Neural cell (in vitro differentiated cells): ENCODE results near the gene SNX32. TPM values are rescaled to one million over a fixed set of nuclear protein-coding genes. Genes with fewer than 3 reads are reported as not detected.

Source experiments
- H2AFZ ChIP-seq: fragments of 200-600, 300-800 bp; sonication (generic), shearing (Covaris generic); 2 replicates; pipeline ENCODE4 v1.6.0; 2014; ENCODE audit warnings: low read depth, mild to moderate bottlenecking, antibody characterized with exemption, low read length, moderate library complexity
- H3F3A ChIP-seq: fragments of 200-600 bp; shearing (Covaris generic); 2 replicates; pipeline ENCODE4 v1.6.1; 2016; ENCODE audit warnings: mild to moderate bottlenecking, moderate library complexity, mixed read lengths, antibody characterized with exemption, low read length; ENCODE audit not compliant: insufficient read depth, poor library complexity, severe bottlenecking
- H3K27ac ChIP-seq: fragments of 200-600, 300-800 bp; sonication (generic), shearing (Covaris generic); 2 replicates; pipeline ENCODE4 v1.5.1; 2014; ENCODE audit warnings: mild to moderate bottlenecking, low read length, moderate library complexity
- H3K27me3 ChIP-seq: fragments of 300-800, 200-600 bp; sonication (generic), shearing (Covaris generic); 2 replicates; pipeline ENCODE4 v1.6.0; 2014; ENCODE audit warnings: mild to moderate bottlenecking, low read depth, low read length, moderate library complexity; ENCODE audit not compliant: insufficient read depth
- H3K36me3 ChIP-seq: fragments of 300-800, 200-600 bp; sonication (generic), shearing (Covaris generic); 2 replicates; pipeline ENCODE4 v1.5.1; 2014; ENCODE audit warnings: mild to moderate bottlenecking, antibody characterized with exemption, low read length, moderate library complexity; ENCODE audit not compliant: insufficient read depth
- H3K4me2 ChIP-seq: fragments of 300-800, 200-600 bp; sonication (generic), shearing (Covaris generic); 2 replicates; pipeline ENCODE4 v1.6.0; 2014; ENCODE audit warnings: mild to moderate bottlenecking, low read length
- H3K4me3 ChIP-seq: fragments of 300-800, 200-600 bp; sonication (generic), shearing (Covaris generic); 2 replicates; pipeline ENCODE4 v1.5.1; 2014; ENCODE audit warnings: mild to moderate bottlenecking, low read length, moderate library complexity
- H3K79me2 ChIP-seq: fragments of 200-600 bp; shearing (Covaris generic); replicated peaks from 2 replicates; pipeline ENCODE4 v1.6.0; 2014; ENCODE audit warnings: mild to moderate bottlenecking, low read length, moderate library complexity; ENCODE audit not compliant: insufficient read depth
- H3K9ac ChIP-seq: fragments of 300-800, 200-600 bp; sonication (generic), shearing (Covaris generic); 2 replicates; pipeline ENCODE4 v1.6.1; 2016; ENCODE audit warnings: mild to moderate bottlenecking, low read length, mixed read lengths
- H3K9me2 ChIP-seq: fragments of 200-600 bp; shearing (Covaris generic); 2 replicates; pipeline ENCODE4 v1.6.1; 2016; ENCODE audit warnings: mild to moderate bottlenecking, low read length, mixed read lengths; ENCODE audit not compliant: insufficient read depth
- H3K9me3 ChIP-seq: fragments of 200-600, 300-800 bp; sonication (generic), shearing (Covaris generic); 2 replicates; pipeline ENCODE4 v1.6.1; 2016; ENCODE audit warnings: mild to moderate bottlenecking, mixed run types, low read length, moderate library complexity, mixed read lengths
- H4K20me1 ChIP-seq: fragments of 200-600 bp; shearing (Covaris generic); 2 replicates; pipeline ENCODE4 v1.6.1; 2016; ENCODE audit warnings: mild to moderate bottlenecking, mixed run types; ENCODE audit not compliant: insufficient read depth
- CTCF ChIP-seq: fragments of 450-650 bp; IDR thresholded peaks from 2 replicates; pipeline ENCODE4 v1.5.1; 2014; ENCODE audit warnings: antibody characterized with exemption, mild to moderate bottlenecking, moderate library complexity; ENCODE audit not compliant: poor library complexity, severe bottlenecking
- EP300 ChIP-seq: fragments of 450-650 bp; conservative IDR thresholded peaks from 2 replicates; pipeline ENCODE4 v1.6.1; 2014; ENCODE audit warnings: antibody characterized with exemption, mild to moderate bottlenecking, moderate library complexity; ENCODE audit not compliant: poor library complexity, severe bottlenecking
- EZH2 ChIP-seq: fragments of 200-600, 300-800 bp; shearing (Covaris generic), sonication (generic); IDR thresholded peaks from 2 replicates; pipeline ENCODE4 v1.6.1; 2014; ENCODE audit warnings: antibody characterized with exemption, low read length, borderline replicate concordance, mild to moderate bottlenecking; ENCODE audit not compliant: insufficient read depth, poor library complexity, severe bottlenecking
- MXI1 ChIP-seq: fragments of 450-650 bp; conservative IDR thresholded peaks from 2 replicates; pipeline ENCODE4 v1.6.1; 2014; ENCODE audit warnings: antibody characterized with exemption, mild to moderate bottlenecking; ENCODE audit not compliant: poor library complexity, severe bottlenecking
- POLR2AphosphoS5 ChIP-seq: IDR thresholded peaks from 2 replicates; pipeline ENCODE4 v1.6.1; 2012
- RAD21 ChIP-seq: fragments of 450-650 bp; conservative IDR thresholded peaks from 2 replicates; pipeline ENCODE4 v1.6.1; 2014; ENCODE audit warnings: antibody characterized with exemption, mild to moderate bottlenecking, moderate library complexity
- REST ChIP-seq: IDR thresholded peaks from 2 replicates; pipeline ENCODE4 v1.6.1; 2012; ENCODE audit warnings: borderline replicate concordance
- SMC3 ChIP-seq: fragments of 450-650 bp; conservative IDR thresholded peaks from 2 replicates; pipeline ENCODE4 v1.6.1; 2014; ENCODE audit warnings: antibody characterized with exemption, mild to moderate bottlenecking, moderate library complexity; ENCODE audit not compliant: poor library complexity
- TAF1 ChIP-seq: IDR thresholded peaks from 2 replicates; pipeline ENCODE4 v1.6.1; 2012; ENCODE audit warnings: low read depth
- polyA plus RNA-seq: library from polyadenylated mRNA; depleted of rRNA; stranded (reverse); fragments of >200 nt; gene quantifications from 2 replicates; pipeline ENCODE4 v1.2.3, GENCODE V29; 2014

SNX32 gene
- polyA plus RNA-seq, 1 donor from 2014 or later, result 16.0 TPM

DNA sequence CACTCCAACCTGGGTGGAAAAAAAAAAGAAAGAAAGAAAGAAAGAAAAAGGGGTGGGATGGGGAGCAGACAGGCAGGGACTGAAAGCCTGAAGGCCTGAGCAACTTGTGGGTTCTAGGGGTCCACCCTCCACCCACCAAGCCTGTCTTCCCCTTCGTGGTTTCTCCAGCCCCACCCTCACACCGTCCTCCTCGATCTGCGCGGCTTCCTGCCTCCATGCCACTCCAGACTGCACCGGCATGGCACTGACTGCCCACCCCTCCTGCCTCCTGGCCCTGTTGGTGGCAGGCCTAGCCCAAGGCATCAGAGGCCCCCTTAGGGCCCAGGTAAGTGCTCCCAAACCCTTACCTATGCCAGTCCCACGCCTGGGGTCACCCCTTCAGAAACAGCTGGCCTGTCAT lies 45.9 kb downstream of the SNX32 start, which contains the start of gene CTSW:
CTSW (plus strand) TSS at position 221 of the 400 bp plus-strand sequence; CDS start at position 239, 18 bp downstream.
- H3K9ac ChIP-seq, result no peak within 1 kb of the TSS
- H4K20me1 ChIP-seq, result no peaks in the 10 kb centered on the region
- no peak within 1 kb of the TSS for H3K4me2 ChIP-seq
- no peak within 1 kb of the TSS for H3K27ac ChIP-seq
- H3K9me3 ChIP-seq, result no peaks in the 10 kb centered on the region
- H3K79me2 ChIP-seq, result no peaks in the 10 kb centered on the region
- H2AFZ ChIP-seq, result no peak within 1 kb of the TSS
- TF ChIP-seq REST, result no peak
- TF ChIP-seq MXI1, result no peak
- TF ChIP-seq POLR2AphosphoS5, result no peak
- no peak for TF ChIP-seq SMC3
- TF ChIP-seq EZH2, result no peak
- no peak for TF ChIP-seq CTCF
- no peak for TF ChIP-seq EP300
- no peak for TF ChIP-seq TAF1
- TF ChIP-seq RAD21, result no peak
- H3K27me3 ChIP-seq, result no peaks in the 10 kb centered on the region
- no peaks in the 10 kb centered on the region for H3K36me3 ChIP-seq
- no peak within 1 kb of the TSS for H3K4me3 ChIP-seq
- no peaks in the 10 kb centered on the region for H3K9me2 ChIP-seq
- H3F3A ChIP-seq, result no peaks in the 10 kb centered on the region

DNA sequence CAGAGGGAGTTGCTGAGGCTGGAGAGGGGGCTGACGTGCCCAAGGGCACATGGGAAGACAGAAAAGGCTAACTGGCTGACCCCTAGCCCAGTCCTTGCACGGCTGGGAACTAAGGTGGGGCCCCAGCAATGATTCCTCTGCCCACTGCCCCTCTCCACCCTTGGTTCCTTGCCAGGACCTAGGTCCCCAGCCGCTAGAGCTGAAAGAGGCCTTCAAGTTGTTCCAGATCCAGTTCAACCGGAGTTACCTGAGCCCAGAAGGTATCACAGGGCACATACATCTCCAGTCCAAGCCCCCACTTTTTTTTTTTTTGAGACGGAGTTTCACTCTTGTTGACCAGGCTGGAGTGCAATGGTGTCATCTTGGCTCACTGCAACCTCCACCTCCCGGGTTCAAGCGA lies 46.3 kb downstream of the SNX32 start:
- no peaks in the 10 kb centered on the region for H3K27me3 ChIP-seq
- H3K9ac ChIP-seq, result no peak overlapping the region
- no peak for TF ChIP-seq POLR2AphosphoS5
- no peaks in the 10 kb centered on the region for H4K20me1 ChIP-seq
- H2AFZ ChIP-seq, result no peak overlapping the region
- no peaks in the 10 kb centered on the region for H3K9me3 ChIP-seq
- H3K79me2 ChIP-seq, result peaks cover 3% of the 10 kb centered on the region
- H3K9me2 ChIP-seq, result no peaks in the 10 kb centered on the region
- H3F3A ChIP-seq, result no peaks in the 10 kb centered on the region
- H3K36me3 ChIP-seq, result no peaks in the 10 kb centered on the region
- H3K27ac ChIP-seq, result no peak overlapping the region
- H3K4me3 ChIP-seq, result no peak overlapping the region
- no peak overlapping the region for H3K4me2 ChIP-seq

- Histone ChIP-seq H3K9ac (no peak overlapping the region), H3K79me2 (peaks cover 8% of the 10 kb centered on the region), H4K20me1 (no peaks in the 10 kb centered on the region), H3K9me2 (no peaks in the 10 kb centered on the region), H3F3A (no peaks in the 10 kb centered on the region), H3K36me3 (no peaks in the 10 kb centered on the region), H2AFZ (no peak overlapping the region), H3K9me3 (no peaks in the 10 kb centered on the region), H3K27ac (no peak overlapping the region), H3K27me3 (no peaks in the 10 kb centered on the region), H3K4me3 (no peak overlapping the region), H3K4me2 (no peak overlapping the region)
- TF ChIP-seq CTCF, result no peak
- TF ChIP-seq REST, result no peak
- no peak for TF ChIP-seq SMC3
- no peak for TF ChIP-seq POLR2AphosphoS5
- TF ChIP-seq RAD21, result no peak
- no peak for TF ChIP-seq EP300
- no peak for TF ChIP-seq MXI1
- TF ChIP-seq EZH2, result no peak
- TF ChIP-seq TAF1, result no peak
Observed at GRCh38 chr11:65880844-65881421, 47.2 kb downstream of the SNX32 start.
